ENCODE results near the gene ACTR5.

The ACTR5 gene

GRCh38 chr20:38764567-38765318 lies 16.5 kb downstream of the ACTR5 start:
- TF ChIP-seq CTCF (IDR thresholded peaks at IDR 0.05; ENCODE audit: control insufficient read depth, extremely low read depth, insufficient read depth), result no peak
- no peak overlapping the region for H3K4me3 ChIP-seq (ENCODE audit: low read depth, low read length)
- DNase-seq (ENCODE audit: low read depth), result no peak

GRCh38 chr20:38766071-38766470 lies 17.8 kb downstream of the ACTR5 start:
- TF ChIP-seq CTCF (IDR thresholded peaks at IDR 0.05; ENCODE audit: control insufficient read depth, extremely low read depth, insufficient read depth), result no peak
- H3K4me3 ChIP-seq (ENCODE audit: low read depth, low read length), result no peak overlapping the region
- DNase-seq (ENCODE audit: low read depth), result no peak

GRCh38 chr20:38769376-38770295 lies 21.4 kb downstream of the ACTR5 start:
- no peak for DNase-seq (ENCODE audit: low read depth)
- no peak for TF ChIP-seq CTCF (IDR thresholded peaks at IDR 0.05; ENCODE audit: control insufficient read depth, extremely low read depth, insufficient read depth)
- no peak overlapping the region for H3K4me3 ChIP-seq (ENCODE audit: low read depth, low read length)

- no peak overlapping the region for H3K4me3 ChIP-seq (ENCODE audit: low read depth, low read length)
- no peak for DNase-seq (ENCODE audit: low read depth)
- TF ChIP-seq CTCF (IDR thresholded peaks at IDR 0.05; ENCODE audit: control insufficient read depth, extremely low read depth, insufficient read depth), result no peak
These were observed 22.3 kb downstream of the ACTR5 start for GRCh38 chr20:38770546-38770945.

GRCh38 chr20:38770970-38771369 lies 22.7 kb downstream of the ACTR5 start:
- no peak for DNase-seq (ENCODE audit: low read depth)
- no peak overlapping the region for H3K4me3 ChIP-seq (ENCODE audit: low read depth, low read length)
- TF ChIP-seq CTCF (IDR thresholded peaks at IDR 0.05; ENCODE audit: control insufficient read depth, extremely low read depth, insufficient read depth), result no peak

GRCh38 chr20:38771621-38772020 lies 23.4 kb downstream of the ACTR5 start:
- TF ChIP-seq CTCF (IDR thresholded peaks at IDR 0.05; ENCODE audit: control insufficient read depth, extremely low read depth, insufficient read depth), result no peak
- no peak for DNase-seq (ENCODE audit: low read depth)
- no peak overlapping the region for H3K4me3 ChIP-seq (ENCODE audit: low read depth, low read length)

Data from LNCaP clone FGC (cell line).